ENCODE measurements around the gene FLOT1. TPM values are rescaled to one million over a fixed set of nuclear protein-coding genes. Genes with fewer than 3 reads are reported as not detected.

FLOT1 gene
- total RNA-seq, 2 experiments from 2014 or later, result 66.7 to 108 TPM

- Histone ChIP-seq H4K20me1 (ENCODE audit: insufficient read depth, low read length) (no peaks in the 10 kb centered on the region), H3K27ac (ENCODE audit: low read depth, low read length, poor library complexity, severe bottlenecking) (no peak overlapping the region), H3K9me3 (ENCODE audit: low read length) (no peaks in the 10 kb centered on the region), H3K4me2 (ENCODE audit: low read length) (no peak overlapping the region), H3K36me3 (ENCODE audit: insufficient read depth, low read length) (peaks cover 82% of the 10 kb centered on the region), H2AFZ (ENCODE audit: low read length) (no peak overlapping the region), H3K79me2 (ENCODE audit: insufficient read depth, low read depth, low read length) (no peaks in the 10 kb centered on the region), H3K4me1 (ENCODE audit: insufficient read depth, low read length, poor library complexity, severe bottlenecking) (no peaks in the 10 kb centered on the region), H3K4me3 (ENCODE audit: low read depth, low read length, poor library complexity, severe bottlenecking) (no peak overlapping the region), H3K9me2 (ENCODE audit: insufficient read depth, low read length) (no peaks in the 10 kb centered on the region)
- intact Hi-C loops (cut with micrococcal nuclease; ENCODE audit: unreplicated experiment), result no loop called here
- ChIA-PET POLR2A (no interaction called here), CTCF (ENCODE audit: unreplicated experiment) (no interaction called here)
- no peak for DNase-seq (ENCODE audit: low spot score)
- no TSS peak for BruUV-seq (replicated peaks)
- no peak for TF ChIP-seq EZH2phosphoT487 (IDR thresholded peaks at IDR 0.05; ENCODE audit: borderline replicate concordance, low read depth, low read length)
- TF ChIP-seq, protein P1, sequence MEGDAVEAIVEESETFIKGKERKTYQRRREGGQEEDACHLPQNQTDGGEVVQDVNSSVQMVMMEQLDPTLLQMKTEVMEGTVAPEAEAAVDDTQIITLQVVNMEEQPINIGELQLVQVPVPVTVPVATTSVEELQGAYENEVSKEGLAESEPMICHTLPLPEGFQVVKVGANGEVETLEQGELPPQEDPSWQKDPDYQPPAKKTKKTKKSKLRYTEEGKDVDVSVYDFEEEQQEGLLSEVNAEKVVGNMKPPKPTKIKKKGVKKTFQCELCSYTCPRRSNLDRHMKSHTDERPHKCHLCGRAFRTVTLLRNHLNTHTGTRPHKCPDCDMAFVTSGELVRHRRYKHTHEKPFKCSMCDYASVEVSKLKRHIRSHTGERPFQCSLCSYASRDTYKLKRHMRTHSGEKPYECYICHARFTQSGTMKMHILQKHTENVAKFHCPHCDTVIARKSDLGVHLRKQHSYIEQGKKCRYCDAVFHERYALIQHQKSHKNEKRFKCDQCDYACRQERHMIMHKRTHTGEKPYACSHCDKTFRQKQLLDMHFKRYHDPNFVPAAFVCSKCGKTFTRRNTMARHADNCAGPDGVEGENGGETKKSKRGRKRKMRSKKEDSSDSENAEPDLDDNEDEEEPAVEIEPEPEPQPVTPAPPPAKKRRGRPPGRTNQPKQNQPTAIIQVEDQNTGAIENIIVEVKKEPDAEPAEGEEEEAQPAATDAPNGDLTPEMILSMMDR (conservative IDR thresholded peaks at IDR 0.05; ENCODE audit: low read length), result no peak
These were observed 39.5 kb downstream of the FLOT1 start for GRCh38 chr6:30703011-30703410.

- H3K4me3 ChIP-seq (ENCODE audit: low read depth, low read length, poor library complexity, severe bottlenecking), result no peak overlapping the region
- H3K79me2 ChIP-seq (ENCODE audit: insufficient read depth, low read depth, low read length), result no peaks in the 10 kb centered on the region
- ChIA-PET CTCF (ENCODE audit: unreplicated experiment) (no interaction called here), POLR2A (interaction anchor here (0.6 kb wide), 1 partner anchor 20 kb away, joined by 3 read pairs; the partner anchor contains the start of gene TUBB)
- intact Hi-C loops (cut with micrococcal nuclease; ENCODE audit: unreplicated experiment), result no loop called here
- no peaks in the 10 kb centered on the region for H4K20me1 ChIP-seq (ENCODE audit: insufficient read depth, low read length)
- H3K4me1 ChIP-seq (ENCODE audit: insufficient read depth, low read length, poor library complexity, severe bottlenecking), result no peaks in the 10 kb centered on the region
- H3K4me2 ChIP-seq (ENCODE audit: low read length), result no peak overlapping the region
- H3K27ac ChIP-seq (ENCODE audit: low read depth, low read length, poor library complexity, severe bottlenecking), result no peak overlapping the region
- TF ChIP-seq, protein P1 (conservative IDR thresholded peaks at IDR 0.05; ENCODE audit: low read length), result no peak
- H3K9me3 ChIP-seq (ENCODE audit: low read length), result no peaks in the 10 kb centered on the region
- H3K36me3 ChIP-seq (ENCODE audit: insufficient read depth, low read length), result peaks cover 60% of the 10 kb centered on the region
- H2AFZ ChIP-seq (ENCODE audit: low read length), result no peak overlapping the region
- BruUV-seq (replicated peaks), result no TSS peak
- DNase-seq (ENCODE audit: low spot score), result no peak
- no peaks in the 10 kb centered on the region for H3K9me2 ChIP-seq (ENCODE audit: insufficient read depth, low read length)
These were observed 42.1 kb downstream of the FLOT1 start for GRCh38 chr6:30700340-30700739.

- Histone ChIP-seq H3K79me2 (ENCODE audit: insufficient read depth, low read depth, low read length) (no peaks in the 10 kb centered on the region), H3K4me2 (ENCODE audit: low read length) (no peak overlapping the region), H3K9me2 (ENCODE audit: insufficient read depth, low read length) (no peaks in the 10 kb centered on the region), H4K20me1 (ENCODE audit: insufficient read depth, low read length) (no peaks in the 10 kb centered on the region), H3K36me3 (ENCODE audit: insufficient read depth, low read length) (peaks cover 22% of the 10 kb centered on the region), H3K9me3 (ENCODE audit: low read length) (no peaks in the 10 kb centered on the region), H3K4me1 (ENCODE audit: insufficient read depth, low read length, poor library complexity, severe bottlenecking) (peaks cover 7% of the 10 kb centered on the region), H3K27ac (ENCODE audit: low read depth, low read length, poor library complexity, severe bottlenecking) (no peak overlapping the region), H2AFZ (ENCODE audit: low read length) (no peak overlapping the region), H3K4me3 (ENCODE audit: low read depth, low read length, poor library complexity, severe bottlenecking) (no peak overlapping the region)
- intact Hi-C loops (cut with micrococcal nuclease; ENCODE audit: unreplicated experiment), result no loop called here
- ChIA-PET POLR2A (interaction anchor here (0.9 to 1.0 kb wide), 2 partner anchors 15 to 21 kb away, joined by 3 read pairs; partner anchors contain the start of gene MDC1), CTCF (ENCODE audit: unreplicated experiment) (no interaction called here)
- BruUV-seq (replicated peaks), result no TSS peak
- no peak for DNase-seq (ENCODE audit: low spot score)
- TF ChIP-seq, protein P1 (conservative IDR thresholded peaks at IDR 0.05; ENCODE audit: low read length), result no peak
- TF ChIP-seq EZH2phosphoT487 (IDR thresholded peaks at IDR 0.05; ENCODE audit: borderline replicate concordance, low read depth, low read length), result no peak
These were observed 46.1 kb downstream of the FLOT1 start for GRCh38 chr6:30696432-30696831.
